GM12891 (cell line): ENCODE results near the gene RTTN.

Source experiments
- DNase-seq: peaks from one replicate; pipeline ENCODE4 v3.0.0; 2011; ENCODE audit warnings: low spot score; ENCODE audit not compliant: insufficient read length
- FAIRE-seq: peaks from 2 replicates; lab custom pipeline; 2011; peaks lifted over from hg19 to GRCh38; lab: Jason Lieb, UNC
- PAX5 ChIP-seq: IDR thresholded peaks from 2 replicates; pipeline ENCODE4 v1.6.1; 2011; ENCODE audit warnings: low read length, moderate library complexity, mild to moderate bottlenecking; ENCODE audit not compliant: insufficient read depth, severe bottlenecking
- POLR2A ChIP-seq: IDR thresholded peaks from 2 replicates; pipeline ENCODE4 v1.6.1; 2011; ENCODE audit warnings: low read depth, low read length, control low read depth
- POLR2AphosphoS5 ChIP-seq: IDR thresholded peaks from 2 replicates; pipeline ENCODE4 v1.6.1; 2011; ENCODE audit warnings: low read depth, low read length, control low read depth
- POU2F2 ChIP-seq: IDR thresholded peaks from 2 replicates; pipeline ENCODE4 v1.6.1; 2011; ENCODE audit warnings: low read depth, mild to moderate bottlenecking, control low read depth, low read length, moderate library complexity
- SPI1 ChIP-seq: IDR thresholded peaks from 2 replicates; pipeline ENCODE4 v1.6.1; 2011; ENCODE audit warnings: low read depth, low read length, control low read depth
- TAF1 ChIP-seq: IDR thresholded peaks from 2 replicates; pipeline ENCODE4 v1.6.1; 2011; ENCODE audit warnings: low read depth, low read length, control low read depth

RTTN gene

DNA sequence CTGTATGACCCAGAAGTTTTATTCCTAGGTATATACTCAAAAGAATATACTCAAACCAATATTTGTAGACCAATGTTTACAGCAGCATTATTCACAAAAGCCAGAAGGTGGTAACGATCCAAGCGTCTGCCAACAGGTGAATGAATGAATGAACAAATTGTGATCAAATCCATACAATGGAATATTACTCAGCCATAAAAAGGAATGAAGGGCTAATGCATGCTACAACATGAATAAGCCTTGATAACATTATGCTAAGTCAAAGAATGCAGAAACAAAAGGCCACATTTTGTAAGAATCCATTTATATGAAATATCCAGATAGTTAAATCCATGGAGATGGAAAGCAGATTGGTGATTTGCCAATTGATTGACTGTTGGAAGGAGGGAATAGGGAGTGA lies 252.3 kb downstream of the RTTN start:
- TF ChIP-seq SPI1 (no peak), TAF1 (no peak), POLR2AphosphoS5 (no peak), PAX5 (no peak), POU2F2 (no peak), POLR2A (no peak)
- FAIRE-seq (no peak), DNase-seq (no peak)
